ENCODE data around the gene MYO5A.

MYO5A gene

DNA sequence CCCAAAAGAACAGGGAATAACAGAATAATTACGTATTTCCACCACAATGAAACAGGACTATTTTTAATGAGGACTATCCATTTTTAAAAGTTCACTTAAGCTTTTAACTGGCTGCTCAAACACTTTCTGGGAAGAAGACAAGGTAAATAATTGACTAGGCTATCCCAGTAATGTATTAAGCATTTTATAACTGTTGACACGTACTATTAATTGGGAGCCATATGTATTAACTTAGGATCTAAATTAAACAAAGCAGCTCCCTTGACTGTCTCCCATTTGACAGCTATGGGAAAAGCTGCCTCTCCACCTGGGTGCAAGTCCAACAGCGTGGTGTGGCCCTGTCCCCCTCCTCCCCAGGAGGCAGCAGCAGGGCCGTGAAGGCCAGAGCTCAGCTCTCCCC lies 269.2 kb downstream of the MYO5A start:
- H3K36me3 ChIP-seq (ENCODE audit: insufficient read depth, low read length): peaks cover 5% of the 10 kb centered on the region; the same call in 1 of the 2 replicates

DNA sequence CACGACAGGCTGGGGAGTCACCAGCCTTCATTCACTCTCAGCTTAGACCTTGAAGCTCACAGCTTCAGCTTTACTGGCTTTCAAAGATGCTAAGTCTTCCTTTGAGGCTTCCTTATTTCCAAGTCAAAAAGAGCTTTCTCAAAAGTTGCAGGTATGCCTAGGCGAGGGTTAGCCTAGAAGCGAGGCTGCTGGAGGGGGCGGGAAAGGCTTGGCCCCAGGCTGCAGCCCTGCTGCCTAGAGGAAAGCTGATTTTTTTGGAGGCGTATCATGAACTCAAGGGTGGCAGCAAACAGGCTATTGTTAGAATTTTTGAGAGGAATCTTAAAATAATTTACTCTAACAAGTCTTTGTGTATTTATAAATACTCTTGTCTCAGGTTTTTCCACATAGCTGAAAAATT lies 270.2 kb downstream of the MYO5A start:
- peaks cover 2% of the 10 kb centered on the region; the same call in 1 of the 2 replicates for H3K36me3 ChIP-seq (ENCODE audit: insufficient read depth, low read length)
- no peak overlapping the region for H3K9ac ChIP-seq (ENCODE audit: low read depth, low read length)
- H3K9me3 ChIP-seq (ENCODE audit: control insufficient read depth, insufficient read depth, low read length): no peaks in the 10 kb centered on the region
- peaks cover 33% of the 10 kb centered on the region for H3K4me1 ChIP-seq (ENCODE audit: insufficient read depth, low read length)

More for the DNA sequence above, 269.2 kb downstream of the MYO5A start:
- H3K9ac ChIP-seq (ENCODE audit: low read depth, low read length): no peak overlapping the region
- H3K4me1 ChIP-seq (ENCODE audit: insufficient read depth, low read length): peaks cover 33% of the 10 kb centered on the region
- H3K9me3 ChIP-seq (ENCODE audit: control insufficient read depth, insufficient read depth, low read length): no peaks in the 10 kb centered on the region

DNA sequence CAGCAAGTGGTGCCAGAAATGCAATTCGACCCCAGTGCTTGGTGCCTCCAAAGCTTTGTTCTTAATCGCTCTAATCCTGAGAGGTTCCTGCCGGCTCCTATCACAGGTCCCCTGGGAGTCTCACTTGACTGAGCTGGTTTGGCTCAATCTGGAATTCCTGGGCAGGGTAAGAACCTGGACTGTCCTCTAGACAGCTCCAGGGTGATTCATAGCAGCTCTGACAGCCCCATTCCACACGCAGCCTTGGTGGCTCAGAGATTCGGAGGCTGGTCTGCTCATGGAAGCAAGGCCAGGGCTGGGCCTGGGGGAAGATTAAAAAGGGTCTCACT lies 271.0 kb downstream of the MYO5A start:
- Histone ChIP-seq H3K9ac (ENCODE audit: low read depth, low read length) (no peak overlapping the region), H3K9me3 (ENCODE audit: control insufficient read depth, insufficient read depth, low read length) (no peaks in the 10 kb centered on the region), H3K36me3 (ENCODE audit: insufficient read depth, low read length) (peaks cover 2% of the 10 kb centered on the region; the same call in 1 of the 2 replicates), H3K4me1 (ENCODE audit: insufficient read depth, low read length) (peaks cover 30% of the 10 kb centered on the region)

Data from ES-I3 (cell line).